ENCODE data around the gene MS4A4E. TPM values are rescaled to one million over a fixed set of nuclear protein-coding genes. Genes with fewer than 3 reads are reported as not detected.

MS4A4E gene
- total and polyA plus RNA-seq, 2 of the 13 experiments (the other 11 are each of a cell fraction or from before 2014, with no cell fraction given): not detected

DNA sequence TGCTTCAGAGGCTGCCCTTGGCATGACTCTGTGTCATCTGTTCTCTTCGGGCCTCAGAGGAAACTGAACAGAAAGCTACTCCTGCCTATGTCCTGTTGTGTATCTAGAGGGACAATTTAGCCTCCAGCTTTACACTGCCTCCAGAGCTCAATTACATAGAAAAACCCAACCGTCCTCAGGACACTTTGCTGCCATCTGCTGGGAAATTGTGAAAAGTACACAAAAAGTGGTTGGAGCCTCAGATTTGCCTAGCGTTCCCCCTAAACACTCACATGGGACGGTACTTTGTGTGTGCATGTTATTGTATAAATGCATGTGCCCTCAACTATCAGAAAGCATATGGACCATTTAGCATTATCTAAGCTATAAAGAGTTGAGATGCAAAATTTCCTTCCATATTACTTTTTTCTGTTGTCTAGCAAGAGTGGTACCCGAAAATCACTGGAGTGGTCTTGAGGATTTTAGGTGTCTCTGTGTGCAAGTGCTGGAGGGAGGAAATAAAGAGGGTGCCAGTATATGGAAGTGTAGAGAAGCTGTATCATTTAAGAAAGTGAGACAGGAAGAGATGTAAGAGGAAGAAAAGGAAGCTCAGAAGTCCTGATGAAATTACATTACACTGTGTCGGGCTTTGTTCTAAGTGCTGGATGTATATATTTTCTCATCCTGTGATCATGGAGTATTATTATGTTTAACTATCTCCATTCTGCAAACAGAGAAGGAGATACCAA is 8.7 kb upstream of the MS4A4E start (continued):
- TF ChIP-seq, protein P1, sequence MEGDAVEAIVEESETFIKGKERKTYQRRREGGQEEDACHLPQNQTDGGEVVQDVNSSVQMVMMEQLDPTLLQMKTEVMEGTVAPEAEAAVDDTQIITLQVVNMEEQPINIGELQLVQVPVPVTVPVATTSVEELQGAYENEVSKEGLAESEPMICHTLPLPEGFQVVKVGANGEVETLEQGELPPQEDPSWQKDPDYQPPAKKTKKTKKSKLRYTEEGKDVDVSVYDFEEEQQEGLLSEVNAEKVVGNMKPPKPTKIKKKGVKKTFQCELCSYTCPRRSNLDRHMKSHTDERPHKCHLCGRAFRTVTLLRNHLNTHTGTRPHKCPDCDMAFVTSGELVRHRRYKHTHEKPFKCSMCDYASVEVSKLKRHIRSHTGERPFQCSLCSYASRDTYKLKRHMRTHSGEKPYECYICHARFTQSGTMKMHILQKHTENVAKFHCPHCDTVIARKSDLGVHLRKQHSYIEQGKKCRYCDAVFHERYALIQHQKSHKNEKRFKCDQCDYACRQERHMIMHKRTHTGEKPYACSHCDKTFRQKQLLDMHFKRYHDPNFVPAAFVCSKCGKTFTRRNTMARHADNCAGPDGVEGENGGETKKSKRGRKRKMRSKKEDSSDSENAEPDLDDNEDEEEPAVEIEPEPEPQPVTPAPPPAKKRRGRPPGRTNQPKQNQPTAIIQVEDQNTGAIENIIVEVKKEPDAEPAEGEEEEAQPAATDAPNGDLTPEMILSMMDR (CRISPR knock-in tag; IDR thresholded peaks at IDR 0.05): peak; percentile 63
- TF ChIP-seq BCL6 (CRISPR knock-in tag; IDR thresholded peaks at IDR 0.05): no peak
- no peak for TF ChIP-seq ZBTB8A (CRISPR knock-in tag; IDR thresholded peaks at IDR 0.05; ENCODE audit: borderline replicate concordance, low read depth)

DNA sequence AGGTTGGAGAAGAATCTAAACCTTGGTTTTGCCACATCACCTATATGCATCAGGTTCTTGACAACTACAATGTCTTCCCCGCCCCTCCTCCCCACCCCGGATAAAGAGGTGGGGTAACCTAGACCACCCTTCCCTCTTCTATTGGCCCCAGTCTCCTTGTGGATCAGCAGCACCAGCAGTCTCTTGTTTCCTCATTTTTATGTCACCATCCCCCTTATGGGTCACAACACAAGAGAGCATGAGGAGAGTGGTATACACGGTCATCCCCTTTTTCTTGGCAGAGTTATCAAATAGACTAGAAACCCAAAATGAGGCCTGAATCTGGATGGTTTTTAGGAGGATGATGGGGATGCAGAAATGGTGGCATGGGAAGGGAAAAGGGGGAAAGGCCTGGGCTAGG is 1.2 kb downstream of the MS4A4E start:
- no peaks in the 10 kb centered on the region for H3K27me3 ChIP-seq (ENCODE audit: control insufficient read depth in 1 of 2, insufficient read depth in 2 of 2, low read length in 2 of 2)
- no peak overlapping the region for H2AFZ ChIP-seq (ENCODE audit: low read length)
- ATAC-seq (no peak), DNase-seq (ENCODE audit: low spot score) (no peak), FAIRE-seq (no peak)
- H3K4me1 ChIP-seq (ENCODE audit: insufficient read depth, low read length): no peaks in the 10 kb centered on the region
- H3K9ac ChIP-seq (ENCODE audit: insufficient read depth, low read depth, low read length): no peak overlapping the region
- 9% methylated on average over 3 of the region's 3 CpGs for WGBS (ENCODE audit: low lambda C conversion rate)
- no peak overlapping the region for H3K4me2 ChIP-seq (ENCODE audit: low read depth, low read length)
- BruUV-seq (replicated peaks): no TSS peak
- intact Hi-C loops (cut with micrococcal nuclease; ENCODE audit: unreplicated experiment): no loop called here
- no peaks in the 10 kb centered on the region for H3K9me3 ChIP-seq (ENCODE audit: low read length)
- CTCF ChIA-PET (ENCODE audit: low intra/inter-chr PET ratio, low total read pairs): no interaction called here
- in situ Hi-C loops (cut with HindIII; ENCODE audit: extremely low pct_ligation_motif_present, low pct_unique_long_range_greater_than_20kb): no loop called here
- no peak overlapping the region for H3K4me3 ChIP-seq (replicated peaks in 1 of 3; ENCODE audit: insufficient read depth in 1 of 3, low read depth in 2 of 3, low read length in 3 of 3)
- POLR2A ChIA-PET: no interaction called here
- H3K27ac ChIP-seq (ENCODE audit: extremely low read length, insufficient read depth, low read length): no peak overlapping the region
- no peaks in the 10 kb centered on the region for H4K20me1 ChIP-seq (ENCODE audit: insufficient read depth, low read length)
- no peaks in the 10 kb centered on the region for H3K79me2 ChIP-seq (ENCODE audit: insufficient read depth, low read length)
- no peaks in the 10 kb centered on the region for H3K36me3 ChIP-seq (replicated peaks in 1 of 2; ENCODE audit: control insufficient read depth in 1 of 2, insufficient read depth in 2 of 2, low read length in 2 of 2)
- TF ChIP-seq HMG20A (CRISPR knock-in tag; IDR thresholded peaks at IDR 0.05; ENCODE audit: borderline replicate concordance) (no peak), ZNF33A (CRISPR knock-in tag; IDR thresholded peaks at IDR 0.05; ENCODE audit: borderline replicate concordance) (no peak), SOX6 (IDR thresholded peaks at IDR 0.05) (no peak), SOX6 (CRISPR knock-in tag; IDR thresholded peaks at IDR 0.05) (no peak), TBX2 (CRISPR knock-in tag; IDR thresholded peaks at IDR 0.05; ENCODE audit: borderline replicate concordance) (no peak), ZFP37 (CRISPR knock-in tag; IDR thresholded peaks at IDR 0.05; ENCODE audit: borderline replicate concordance) (no peak), ZSCAN29 (CRISPR knock-in tag; conservative IDR thresholded peaks at IDR 0.05) (no peak)
- TF ChIP-seq, protein P2, sequence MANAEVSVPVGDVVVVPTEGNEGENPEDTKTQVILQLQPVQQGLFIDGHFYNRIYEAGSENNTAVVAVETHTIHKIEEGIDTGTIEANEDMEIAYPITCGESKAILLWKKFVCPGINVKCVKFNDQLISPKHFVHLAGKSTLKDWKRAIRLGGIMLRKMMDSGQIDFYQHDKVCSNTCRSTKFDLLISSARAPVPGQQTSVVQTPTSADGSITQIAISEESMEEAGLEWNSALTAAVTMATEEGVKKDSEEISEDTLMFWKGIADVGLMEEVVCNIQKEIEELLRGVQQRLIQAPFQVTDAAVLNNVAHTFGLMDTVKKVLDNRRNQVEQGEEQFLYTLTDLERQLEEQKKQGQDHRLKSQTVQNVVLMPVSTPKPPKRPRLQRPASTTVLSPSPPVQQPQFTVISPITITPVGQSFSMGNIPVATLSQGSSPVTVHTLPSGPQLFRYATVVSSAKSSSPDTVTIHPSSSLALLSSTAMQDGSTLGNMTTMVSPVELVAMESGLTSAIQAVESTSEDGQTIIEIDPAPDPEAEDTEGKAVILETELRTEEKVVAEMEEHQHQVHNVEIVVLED (CRISPR knock-in tag; IDR thresholded peaks at IDR 0.05; ENCODE audit: borderline replicate concordance): no peak
- TF ChIP-seq, protein P3, sequence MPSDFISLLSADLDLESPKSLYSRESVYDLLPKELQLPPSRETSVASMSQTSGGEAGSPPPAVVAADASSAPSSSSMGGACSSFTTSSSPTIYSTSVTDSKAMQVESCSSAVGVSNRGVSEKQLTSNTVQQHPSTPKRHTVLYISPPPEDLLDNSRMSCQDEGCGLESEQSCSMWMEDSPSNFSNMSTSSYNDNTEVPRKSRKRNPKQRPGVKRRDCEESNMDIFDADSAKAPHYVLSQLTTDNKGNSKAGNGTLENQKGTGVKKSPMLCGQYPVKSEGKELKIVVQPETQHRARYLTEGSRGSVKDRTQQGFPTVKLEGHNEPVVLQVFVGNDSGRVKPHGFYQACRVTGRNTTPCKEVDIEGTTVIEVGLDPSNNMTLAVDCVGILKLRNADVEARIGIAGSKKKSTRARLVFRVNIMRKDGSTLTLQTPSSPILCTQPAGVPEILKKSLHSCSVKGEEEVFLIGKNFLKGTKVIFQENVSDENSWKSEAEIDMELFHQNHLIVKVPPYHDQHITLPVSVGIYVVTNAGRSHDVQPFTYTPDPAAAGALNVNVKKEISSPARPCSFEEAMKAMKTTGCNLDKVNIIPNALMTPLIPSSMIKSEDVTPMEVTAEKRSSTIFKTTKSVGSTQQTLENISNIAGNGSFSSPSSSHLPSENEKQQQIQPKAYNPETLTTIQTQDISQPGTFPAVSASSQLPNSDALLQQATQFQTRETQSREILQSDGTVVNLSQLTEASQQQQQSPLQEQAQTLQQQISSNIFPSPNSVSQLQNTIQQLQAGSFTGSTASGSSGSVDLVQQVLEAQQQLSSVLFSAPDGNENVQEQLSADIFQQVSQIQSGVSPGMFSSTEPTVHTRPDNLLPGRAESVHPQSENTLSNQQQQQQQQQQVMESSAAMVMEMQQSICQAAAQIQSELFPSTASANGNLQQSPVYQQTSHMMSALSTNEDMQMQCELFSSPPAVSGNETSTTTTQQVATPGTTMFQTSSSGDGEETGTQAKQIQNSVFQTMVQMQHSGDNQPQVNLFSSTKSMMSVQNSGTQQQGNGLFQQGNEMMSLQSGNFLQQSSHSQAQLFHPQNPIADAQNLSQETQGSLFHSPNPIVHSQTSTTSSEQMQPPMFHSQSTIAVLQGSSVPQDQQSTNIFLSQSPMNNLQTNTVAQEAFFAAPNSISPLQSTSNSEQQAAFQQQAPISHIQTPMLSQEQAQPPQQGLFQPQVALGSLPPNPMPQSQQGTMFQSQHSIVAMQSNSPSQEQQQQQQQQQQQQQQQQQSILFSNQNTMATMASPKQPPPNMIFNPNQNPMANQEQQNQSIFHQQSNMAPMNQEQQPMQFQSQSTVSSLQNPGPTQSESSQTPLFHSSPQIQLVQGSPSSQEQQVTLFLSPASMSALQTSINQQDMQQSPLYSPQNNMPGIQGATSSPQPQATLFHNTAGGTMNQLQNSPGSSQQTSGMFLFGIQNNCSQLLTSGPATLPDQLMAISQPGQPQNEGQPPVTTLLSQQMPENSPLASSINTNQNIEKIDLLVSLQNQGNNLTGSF (CRISPR knock-in tag; IDR thresholded peaks at IDR 0.05): no peak
- TF ChIP-seq, protein P4, sequence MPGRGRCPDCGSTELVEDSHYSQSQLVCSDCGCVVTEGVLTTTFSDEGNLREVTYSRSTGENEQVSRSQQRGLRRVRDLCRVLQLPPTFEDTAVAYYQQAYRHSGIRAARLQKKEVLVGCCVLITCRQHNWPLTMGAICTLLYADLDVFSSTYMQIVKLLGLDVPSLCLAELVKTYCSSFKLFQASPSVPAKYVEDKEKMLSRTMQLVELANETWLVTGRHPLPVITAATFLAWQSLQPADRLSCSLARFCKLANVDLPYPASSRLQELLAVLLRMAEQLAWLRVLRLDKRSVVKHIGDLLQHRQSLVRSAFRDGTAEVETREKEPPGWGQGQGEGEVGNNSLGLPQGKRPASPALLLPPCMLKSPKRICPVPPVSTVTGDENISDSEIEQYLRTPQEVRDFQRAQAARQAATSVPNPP (CRISPR knock-in tag; IDR thresholded peaks at IDR 0.05): no peak

Measured in HepG2 (cell line).